IMR-90 (cell line): ENCODE data around the gene XAF1. TPM values are rescaled to one million over a fixed set of nuclear protein-coding genes. Genes with fewer than 3 reads are reported as not detected.

Experiments
- ATAC-seq: fragments of 200-7000 bp; cut with Tn5 transposase; 2 replicates; pipeline ENCODE4 v1.9.1; 2020; ENCODE audit warnings: low read depth, mild to moderate bottlenecking, moderate library complexity
- BruUV-seq: library from RNA; stranded (reverse); fragments of 400-500 nt; replicated peaks from 2 replicates; lab custom pipeline; 2021; lab: Mats Ljungman, UMichigan
- CTCF ChIA-PET: fragments of 300-600 bp; formaldehyde crosslinking; extraction: SDS; loops from one replicate; lab custom pipeline; 2021; ENCODE audit warnings: antibody characterized with exemption; lab: Yijun Ruan, JAX
- POLR2A ChIA-PET: fragments of 300-600 bp; sonication (Branson Sonifier 250); formaldehyde crosslinking; loops from one replicate; lab custom pipeline; 2022; ENCODE audit warnings: antibody characterized with exemption; ENCODE audit not compliant: unreplicated experiment; lab: Charles Lee
- DNase-seq: peaks from one replicate; pipeline ENCODE4 v3.0.0; 2013
- H2AFZ ChIP-seq: replicated peaks from 2 replicates; pipeline ENCODE3; 2013; ENCODE audit warnings: low read length, mild to moderate bottlenecking; ENCODE audit not compliant: poor library complexity
- H2AK5ac ChIP-seq: 2 replicates; pipeline ENCODE4 v1.6.1; 2013; ENCODE audit warnings: low read depth, low read length, inconsistent platforms
- H2AK9ac ChIP-seq: replicated peaks from 2 replicates; pipeline ENCODE3; 2013; ENCODE audit warnings: mild to moderate bottlenecking, low read depth, low read length, moderate library complexity; ENCODE audit not compliant: poor library complexity
- H2BK120ac ChIP-seq: 2 replicates; pipeline ENCODE4 v1.6.1; 2013; ENCODE audit warnings: low read depth, low read length, inconsistent platforms
- H2BK15ac ChIP-seq: 3 replicates; pipeline ENCODE4 v1.6.1; 2013; ENCODE audit warnings: low read depth, low read length, inconsistent platforms
- H2BK20ac ChIP-seq: 2 replicates; pipeline ENCODE4 v1.6.1; 2013; ENCODE audit warnings: low read depth, mild to moderate bottlenecking, inconsistent platforms, low read length, moderate library complexity
- H2BK5ac ChIP-seq: 2 replicates; pipeline ENCODE4 v1.6.1; 2013; ENCODE audit warnings: mild to moderate bottlenecking, low read depth, low read length, inconsistent platforms; ENCODE audit not compliant: poor library complexity, severe bottlenecking
- H3K14ac ChIP-seq: replicated peaks from 2 replicates; pipeline ENCODE4 v1.6.1; 2013; ENCODE audit warnings: low read depth, low read length, inconsistent platforms
- H3K18ac ChIP-seq: 2 replicates; pipeline ENCODE4 v1.6.1; 2013; ENCODE audit warnings: low read depth, low read length, control low read depth
- H3K23ac ChIP-seq: 2 replicates; pipeline ENCODE4 v1.6.1; 2013; ENCODE audit warnings: low read depth, low read length, inconsistent platforms
- H3K27ac ChIP-seq: 2 replicates; pipeline ENCODE4 v1.5.1; 2013; ENCODE audit warnings: mild to moderate bottlenecking, control low read depth, low read length; ENCODE audit not compliant: insufficient read depth
- H3K27me3 ChIP-seq: 2 replicates; pipeline ENCODE4 v1.6.1; 2013; ENCODE audit warnings: low read length; ENCODE audit not compliant: control insufficient read depth, insufficient read depth
- H3K36me3 ChIP-seq: 2 replicates; pipeline ENCODE4 v1.6.1; 2013; ENCODE audit warnings: low read length, mixed read lengths; ENCODE audit not compliant: control insufficient read depth, insufficient read depth
- H3K4ac ChIP-seq: 2 replicates; pipeline ENCODE4 v1.6.1; 2013; ENCODE audit warnings: low read depth, low read length, inconsistent platforms
- H3K4me1 ChIP-seq: 2 replicates; pipeline ENCODE4 v1.6.1; 2013; ENCODE audit warnings: low read length, mixed read lengths; ENCODE audit not compliant: control insufficient read depth, insufficient read depth
- H3K4me2 ChIP-seq: 2 replicates; pipeline ENCODE4 v1.6.1; 2013; ENCODE audit warnings: low read depth, mild to moderate bottlenecking, control low read depth, low read length, moderate library complexity
- H3K4me3 ChIP-seq: 2 replicates; pipeline ENCODE4 v1.5.1; 2013; ENCODE audit warnings: low read depth, mild to moderate bottlenecking, control low read depth, low read length, moderate library complexity; ENCODE audit not compliant: insufficient read depth
- H3K56ac ChIP-seq: 2 replicates; pipeline ENCODE4 v1.6.1; 2013; ENCODE audit warnings: low read length, inconsistent platforms; ENCODE audit not compliant: insufficient read depth; ENCODE audit errors: extremely low read depth
- H3K79me1 ChIP-seq, 2 experiments: 2 replicates each; pipeline ENCODE4 v1.6.1; 2013; ENCODE audit warnings: low read length in 2 of 2, inconsistent platforms in 1 of 2, low read depth in 1 of 2
- H3K9ac ChIP-seq: 2 replicates; pipeline ENCODE4 v1.6.1; 2013; ENCODE audit warnings: low read depth, low read length, control low read depth
- H3K9me1 ChIP-seq: 2 replicates; pipeline ENCODE4 v1.6.1; 2013; ENCODE audit warnings: low read length, inconsistent platforms; ENCODE audit not compliant: insufficient read depth
- H3K9me3 ChIP-seq: 2 replicates; pipeline ENCODE4 v1.6.1; 2013; ENCODE audit warnings: low read length; ENCODE audit not compliant: control insufficient read depth, insufficient read depth
- H4K20me1 ChIP-seq: 2 replicates; pipeline ENCODE4 v1.6.1; 2013; ENCODE audit warnings: low read length, inconsistent platforms; ENCODE audit not compliant: insufficient read depth
- H4K5ac ChIP-seq: 2 replicates; pipeline ENCODE4 v1.6.1; 2013; ENCODE audit warnings: mild to moderate bottlenecking, low read depth, low read length, control low read depth
- H4K8ac ChIP-seq, 2 experiments: 2 replicates each; pipeline ENCODE4 v1.6.1; 2013; ENCODE audit warnings: low read depth in 2 of 2, low read length in 2 of 2, control low read depth in 1 of 2, inconsistent platforms in 1 of 2
- H4K91ac ChIP-seq: 2 replicates; pipeline ENCODE4 v1.6.1; 2013; ENCODE audit warnings: low read depth, low read length, inconsistent platforms; ENCODE audit not compliant: insufficient read depth
- BHLHE40 ChIP-seq: fragments of 150-350 bp; IDR thresholded peaks from 2 replicates; pipeline ENCODE4 v1.6.1; 2016; ENCODE audit warnings: mild to moderate bottlenecking, low read depth, low read length
- CHD1 ChIP-seq: IDR thresholded peaks from 2 replicates; pipeline ENCODE4 v1.6.1; 2012; ENCODE audit warnings: low read depth, low read length, improper control_type of control experiment
- ELK1 ChIP-seq: fragments of 150-350 bp; IDR thresholded peaks from 2 replicates; pipeline ENCODE4 v1.6.1; 2016; ENCODE audit warnings: low read depth, mild to moderate bottlenecking, low read length, moderate library complexity, borderline replicate concordance
- FOS ChIP-seq: fragments of 150-350 bp; IDR thresholded peaks from 2 replicates; pipeline ENCODE4 v1.6.1; 2016; ENCODE audit warnings: low read depth, low read length
- MAFK ChIP-seq: IDR thresholded peaks from 2 replicates; pipeline ENCODE4 v1.6.1; 2012; ENCODE audit warnings: low read depth, low read length, improper control_type of control experiment
- MAZ ChIP-seq: IDR thresholded peaks from 2 replicates; pipeline ENCODE4 v1.6.1; 2012; ENCODE audit warnings: low read depth, mild to moderate bottlenecking, low read length, improper control_type of control experiment, moderate library complexity, borderline replicate concordance
- MXI1 ChIP-seq: IDR thresholded peaks from 2 replicates; pipeline ENCODE4 v1.6.1; 2012; ENCODE audit warnings: low read depth, mild to moderate bottlenecking, low read length, moderate library complexity, borderline replicate concordance
- NFE2L2 ChIP-seq: fragments of 150-350 bp; IDR thresholded peaks from 2 replicates; pipeline ENCODE4 v1.6.1; 2016; ENCODE audit warnings: low read depth, mild to moderate bottlenecking, low read length
- POLR2A ChIP-seq: IDR thresholded peaks from 2 replicates; pipeline ENCODE4 v1.6.1; 2012; ENCODE audit warnings: mild to moderate bottlenecking, low read depth, low read length
- RAD21 ChIP-seq: IDR thresholded peaks from 2 replicates; pipeline ENCODE4 v1.6.1; 2012; ENCODE audit warnings: low read length, improper control_type of control experiment
- RCOR1 ChIP-seq: IDR thresholded peaks from 2 replicates; pipeline ENCODE4 v1.6.1; 2012; ENCODE audit warnings: mild to moderate bottlenecking, low read length, improper control_type of control experiment; ENCODE audit not compliant: insufficient replicate concordance
- RFX5 ChIP-seq: IDR thresholded peaks from 2 replicates; pipeline ENCODE4 v1.8.0; 2012; ENCODE audit warnings: low read depth, mild to moderate bottlenecking, low read length, moderate library complexity
- SMC3 ChIP-seq: fragments of 150-350 bp; IDR thresholded peaks from 2 replicates; pipeline ENCODE4 v1.6.1; 2016; ENCODE audit warnings: low read depth, mild to moderate bottlenecking, antibody characterized with exemption, low read length, moderate library complexity
- WGBS, 2 experiments: methylation state at CpG; one replicate each; pipeline versions ENCODE4 v1.1.5 to v1.1.7; 2013; ENCODE audit warnings: missing lambda C conversion rate in 2 of 2; ENCODE audit not compliant: insufficient read length in 1 of 2; ENCODE audit errors: extremely low coverage in 2 of 2; 5-methylcytosine and 5-hydroxymethylcytosine counted together
- dilution Hi-C: fragments of 300-500 bp; cut with HindIII; formaldehyde crosslinking; loops from one replicate; pipeline ENCODE4 v1.14.3; 2018; ENCODE audit warnings: low sequenced_read_pairs; ENCODE audit not compliant: unreplicated experiment
- in situ Hi-C: fragments of 300-500 bp; cut with MboI; formaldehyde crosslinking; loops from 3 replicates; pipeline ENCODE4 v1.14.3; 2019; ENCODE audit warnings: low sequenced_read_pairs, inconsistent platforms, mixed read lengths
- intact Hi-C: fragments of 100-400 bp; cut with micrococcal nuclease; formaldehyde crosslinking; loops from 2 replicates; pipeline ENCODE4 v1.10.0; 2022
- polyA plus RNA-seq, 3 experiments: library from polyadenylated mRNA; depleted of rRNA; stranded (reverse); fragments of >200 nt; gene quantifications; 2 replicates each; pipeline ENCODE4 v1.2.3, GENCODE V29; 2012; ENCODE audit warnings: low replicate concordance in 1 of 3
- total RNA-seq: library from RNA; depleted of rRNA; stranded (reverse); fragments of >200 nt; gene quantifications from 2 replicates; pipeline ENCODE4 v1.2.3, GENCODE V29; 2012
- TF ChIP-seq, protein P1 (sequence below): fragments of 150-350 bp; IDR thresholded peaks from 2 replicates; pipeline ENCODE4 v1.6.1; 2017; ENCODE audit warnings: mild to moderate bottlenecking, antibody characterized with exemption, low read length, low read depth

XAF1 gene
- total and polyA plus RNA-seq, 2 of the 4 experiments (the other 2 are of a cell fraction), result 1.3 to 3.9 TPM

DNA sequence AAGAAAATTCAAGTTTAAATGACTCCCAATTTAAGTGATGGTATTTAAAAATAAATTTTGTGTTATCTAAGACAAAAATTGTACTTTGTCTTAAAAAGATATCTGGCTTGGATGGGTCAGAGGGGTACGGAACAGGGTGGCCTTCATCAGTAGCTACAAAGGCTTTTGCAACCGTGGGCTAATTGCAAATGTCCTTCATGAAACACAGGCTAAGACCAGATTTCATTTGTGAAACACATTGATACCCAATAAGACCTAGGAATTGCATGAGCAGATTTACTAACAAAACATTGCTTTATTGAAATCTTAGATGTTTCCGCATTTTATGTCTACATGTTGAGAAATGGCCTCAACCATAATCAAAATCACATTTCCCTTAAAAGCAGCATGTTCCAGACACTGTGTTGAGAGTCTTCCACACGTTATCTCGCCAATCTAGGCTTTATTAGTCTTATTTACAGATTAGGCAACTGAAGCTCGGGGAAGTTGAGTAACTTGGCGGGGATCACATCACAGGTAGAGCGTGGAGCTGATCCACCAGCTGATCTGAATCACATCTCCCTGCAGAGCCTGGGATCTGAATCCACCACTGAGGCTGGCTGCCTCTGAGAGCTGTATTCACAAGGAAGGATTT, 42.0 kb downstream of the XAF1 start:
- no peak overlapping the region for H3K23ac ChIP-seq
- WGBS, 2 experiments, result 45% methylated on average over 2 of the region's 8 CpGs; no CpG with 5 or more reads in 1 of the 2 experiments
- H3K18ac ChIP-seq, result no peak overlapping the region
- H2BK120ac ChIP-seq, result no peak overlapping the region
- DNase-seq, result no peak
- H3K4me3 ChIP-seq, result no peak overlapping the region
- no peak overlapping the region for H3K9ac ChIP-seq
- H4K91ac ChIP-seq, result no peak overlapping the region
- no peak overlapping the region for H3K56ac ChIP-seq
- H2BK5ac ChIP-seq, result no peak overlapping the region
- no peak overlapping the region for H3K27ac ChIP-seq
- H3K4ac ChIP-seq, result no peak overlapping the region
- no peak overlapping the region for H2AFZ ChIP-seq
- H3K14ac ChIP-seq, result no peak overlapping the region
- H4K5ac ChIP-seq, result no peak overlapping the region
- no peak overlapping the region for H4K8ac ChIP-seq
- H3K36me3 ChIP-seq, result no peaks in the 10 kb centered on the region
- no peak overlapping the region for H2AK9ac ChIP-seq
- TF ChIP-seq ELK1 (no peak), MAZ (no peak), BHLHE40 (no peak), SMC3 (no peak), FOS (no peak), RAD21 (no peak), RFX5 (no peak), NFE2L2 (no peak), MAFK (no peak), RCOR1 (no peak), POLR2A (no peak), MXI1 (no peak), CHD1 (no peak)
- TF ChIP-seq, protein P1, sequence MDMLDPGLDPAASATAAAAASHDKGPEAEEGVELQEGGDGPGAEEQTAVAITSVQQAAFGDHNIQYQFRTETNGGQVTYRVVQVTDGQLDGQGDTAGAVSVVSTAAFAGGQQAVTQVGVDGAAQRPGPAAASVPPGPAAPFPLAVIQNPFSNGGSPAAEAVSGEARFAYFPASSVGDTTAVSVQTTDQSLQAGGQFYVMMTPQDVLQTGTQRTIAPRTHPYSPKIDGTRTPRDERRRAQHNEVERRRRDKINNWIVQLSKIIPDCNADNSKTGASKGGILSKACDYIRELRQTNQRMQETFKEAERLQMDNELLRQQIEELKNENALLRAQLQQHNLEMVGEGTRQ, result no peak
- no peaks in the 10 kb centered on the region for H4K20me1 ChIP-seq
- POLR2A ChIA-PET, result no interaction called here
- H3K79me1 ChIP-seq, result no peaks in the 10 kb centered on the region
- H3K9me1 ChIP-seq, result no peaks in the 10 kb centered on the region
- H2BK20ac ChIP-seq, result no peak overlapping the region
- H2AK5ac ChIP-seq, result no peak overlapping the region
- ATAC-seq, result no peak
- intact Hi-C loops (no loop called here), dilution Hi-C loops (no loop called here), in situ Hi-C loops (loop anchor here (10.0 kb wide), 1 partner anchor 133 kb away; no protein-coding TSS in a partner anchor)
- no TSS peak for BruUV-seq
- no peak overlapping the region for H3K4me2 ChIP-seq
- no peak overlapping the region for H2BK15ac ChIP-seq
- CTCF ChIA-PET, result interaction anchor here (1.1 kb wide), 1 partner anchor 131 kb away, joined by 3 read pairs; no protein-coding TSS in a partner anchor
- no peaks in the 10 kb centered on the region for H3K4me1 ChIP-seq
- peaks cover 8% of the 10 kb centered on the region for H3K27me3 ChIP-seq
- no peaks in the 10 kb centered on the region for H3K9me3 ChIP-seq
